GM12878 (cell line): ENCODE results near the gene MAFF. TPM values are rescaled to one million over a fixed set of nuclear protein-coding genes. Genes with fewer than 3 reads are reported as not detected.
A peak's percentile ranks its signal among the peaks of the same experiment; 100 is the strongest.

ENCODE experiments used
- BMI1 ChIP-seq: fragments of 450-650 bp; IDR thresholded peaks from 2 replicates; pipeline ENCODE4 v1.6.1; 2016; ENCODE audit warnings: mild to moderate bottlenecking, moderate library complexity, borderline replicate concordance
- CBX3 ChIP-seq: fragments of 200-600 bp; sonication (generic); IDR thresholded peaks from 2 replicates; pipeline ENCODE4 v1.6.1; 2016; ENCODE audit warnings: low read depth, borderline replicate concordance
- CBX5 ChIP-seq: sonication (generic); IDR thresholded peaks from 2 replicates; pipeline ENCODE4 v1.6.1; 2016; ENCODE audit warnings: low read depth, moderate library complexity, mild to moderate bottlenecking, inconsistent platforms
- CREM ChIP-seq: IDR thresholded peaks from 2 replicates; pipeline ENCODE4 v1.6.1; 2014; ENCODE audit warnings: antibody characterized with exemption, low read depth
- DPF2 ChIP-seq: fragments of 450-650 bp; IDR thresholded peaks from 2 replicates; pipeline ENCODE4 v1.6.1; 2017; ENCODE audit warnings: mild to moderate bottlenecking
- E2F4 ChIP-seq: IDR thresholded peaks from 2 replicates; pipeline ENCODE4 v1.6.1; 2012; ENCODE audit warnings: low read depth, low read length, improper control_type of control experiment
- E4F1 ChIP-seq: fragments of 450-650 bp; IDR thresholded peaks from 2 replicates; pipeline ENCODE4 v1.6.1; 2018; ENCODE audit warnings: borderline replicate concordance, mild to moderate bottlenecking; ENCODE audit not compliant: partially characterized antibody
- EGR1 ChIP-seq, 2 experiments: IDR thresholded peaks; 1 replicate in 1 of 2; 2 replicates in 1 of 2; pipeline ENCODE4 v1.6.1; 2011 to 2012; ENCODE audit warnings: low read depth in 2 of 2, low read length in 2 of 2, borderline replicate concordance in 1 of 2, mild to moderate bottlenecking in 1 of 2, moderate library complexity in 1 of 2
- ETV6 ChIP-seq, 2 experiments: fragments of 450-650 bp in 1 of 2; IDR thresholded peaks in 1 of 2; conservative IDR thresholded peaks in 1 of 2; 2 replicates each; pipeline ENCODE4 v1.6.1; 2014; ENCODE audit warnings: antibody characterized with exemption in 1 of 2, borderline replicate concordance in 1 of 2, low read depth in 1 of 2, mild to moderate bottlenecking in 1 of 2, moderate library complexity in 1 of 2
- FOS ChIP-seq: IDR thresholded peaks from 3 replicates; pipeline ENCODE4 v1.6.1; 2011; ENCODE audit warnings: borderline replicate concordance; ENCODE audit not compliant: insufficient read length; ENCODE audit errors: extremely low read depth
- GABPA ChIP-seq: IDR thresholded peaks from 2 replicates; pipeline ENCODE4 v1.6.1; 2014; ENCODE audit warnings: antibody characterized with exemption, low read depth, mild to moderate bottlenecking, inconsistent platforms
- HDGF ChIP-seq: fragments of 450-650 bp; IDR thresholded peaks from 2 replicates; pipeline ENCODE4 v1.6.1; 2016; ENCODE audit warnings: antibody characterized with exemption
- IKZF2 ChIP-seq, 2 experiments: fragments of 450-650 bp; IDR thresholded peaks; 2 replicates each; pipeline ENCODE4 v1.6.1; 2017; ENCODE audit warnings: mild to moderate bottlenecking in 2 of 2, moderate library complexity in 2 of 2
- KLF5 ChIP-seq: fragments of 450-650 bp; IDR thresholded peaks from 2 replicates; pipeline ENCODE4 v1.6.1; 2014; ENCODE audit warnings: mild to moderate bottlenecking; ENCODE audit not compliant: partially characterized antibody
- MYC ChIP-seq: IDR thresholded peaks from 2 replicates; pipeline ENCODE4 v1.6.1; 2011; ENCODE audit warnings: mild to moderate bottlenecking, low read length, moderate library complexity, inconsistent platforms; ENCODE audit not compliant: insufficient read depth, insufficient replicate concordance, insufficient read length, severe bottlenecking
- NFIC ChIP-seq: IDR thresholded peaks from 2 replicates; pipeline ENCODE4 v1.6.1; 2012; ENCODE audit warnings: low read depth, mild to moderate bottlenecking, inconsistent platforms, low read length, moderate library complexity
- POLR2A ChIP-seq: IDR thresholded peaks from 2 replicates; pipeline ENCODE4 v1.6.1; 2011; ENCODE audit warnings: low read depth, mild to moderate bottlenecking, low read length
- RAD21 ChIP-seq: IDR thresholded peaks from 2 replicates; pipeline ENCODE4 v1.6.1; 2011; ENCODE audit warnings: mild to moderate bottlenecking, low read depth, low read length, moderate library complexity; ENCODE audit not compliant: insufficient read depth
- RCOR1 ChIP-seq: conservative IDR thresholded peaks from 2 replicates; pipeline ENCODE4 v1.6.1; 2012; ENCODE audit warnings: low read depth, low read length, improper control_type of control experiment
- SREBF2 ChIP-seq: IDR thresholded peaks from 2 replicates; pipeline ENCODE4 v1.6.1; 2012; ENCODE audit warnings: mild to moderate bottlenecking, low read length
- YY1 ChIP-seq: IDR thresholded peaks from 2 replicates; pipeline ENCODE4 v1.6.1; 2011; ENCODE audit warnings: low read depth, mild to moderate bottlenecking, low read length
- polyA plus RNA-seq, 11 experiments: library from polyadenylated mRNA; depleted of rRNA in 4 of 11; unstranded in 6 of 11; stranded (reverse) in 5 of 11; fragments of >200 nt; fragmentation: Nextera tagmentation in 4 of 11; fragmentation: Illumina TruSeq in 1 of 11; extraction: Ambion mirVana in 4 of 11; extraction: Trizol in 1 of 11; gene quantifications; 1 replicate in 1 of 11; 2 replicates in 10 of 11; pipeline versions ENCODE4 v1.2.1 to v1.2.3, GENCODE V29; 2011 to 2016; ENCODE audit warnings: inconsistent platforms in 2 of 11, missing spikeins in 2 of 11, low read depth in 1 of 11
- total RNA-seq, 4 experiments: library from RNA; depleted of rRNA in 3 of 4; stranded (reverse); fragments of >200 nt in 3 of 4; fragmentation: Illumina TruSeq in 1 of 4; extraction: Trizol in 1 of 4; gene quantifications; 2 replicates each; pipeline versions ENCODE4 v1.2.1 to v1.2.3, GENCODE V29; 2013 to 2021
- TF ChIP-seq, protein P1 (sequence below): fragments of 450-650 bp; IDR thresholded peaks from 2 replicates; pipeline ENCODE4 v1.6.1; 2014; ENCODE audit warnings: mild to moderate bottlenecking
- TF ChIP-seq, protein P2 (sequence below): IDR thresholded peaks from 2 replicates; pipeline ENCODE4 v1.6.1; 2011; ENCODE audit warnings: mild to moderate bottlenecking, low read depth, low read length, moderate library complexity; ENCODE audit not compliant: insufficient replicate concordance
- TF ChIP-seq, protein P3 (sequence below): IDR thresholded peaks from 2 replicates; pipeline ENCODE4 v1.6.1; 2011; ENCODE audit warnings: low read depth, mild to moderate bottlenecking, low read length, moderate library complexity, borderline replicate concordance; ENCODE audit errors: extremely low read depth

The MAFF gene
- total and polyA plus RNA-seq, 10 of the 15 experiments (the other 5 are each of a cell fraction or from before 2014, with no cell fraction given), result 0.22 to 2.3 (median 0.81) TPM; not detected in 1

- TF ChIP-seq E2F4 (0 out of 2 replicates have a peak, but pooled peaks have one; percentile 56), CBX3 (no peak), NFIC (no peak), HDGF (0 out of 2 replicates have a peak, but pooled peaks have one; percentile 16), CBX5 (no peak), YY1 (peak; percentile 100), EGR1 (IDR thresholded peaks at IDR 0.05; ENCODE audit: borderline replicate concordance in 1 of 2, low read depth in 2 of 2, low read length in 2 of 2) (peak in 1 of 2 experiments; percentile 61; a peak in 1 of 3 replicates), DPF2 (no peak), IKZF2 (IDR thresholded peaks at IDR 0.05) (no peak), MYC (no peak), KLF5 (no peak), FOS (peak; percentile 37), ETV6 (conservative IDR thresholded peaks at IDR 0.05 in 1 of 2, IDR thresholded peaks at IDR 0.05 in 1 of 2; ENCODE audit: borderline replicate concordance in 1 of 2, low read depth in 1 of 2) (no peak), E4F1 (peak; percentile 49), RCOR1 (no peak), RAD21 (no peak), CREM (0 out of 2 replicates have a peak, but pooled peaks have one; percentile 17), GABPA (0 out of 2 replicates have a peak, but pooled peaks have one; percentile 18), POLR2A (peak; percentile 49; the same call in 1 of the 2 replicates), SREBF2 (peak; percentile 67; the same call in 1 of the 2 replicates), BMI1 (no peak)
- TF ChIP-seq, protein P1, sequence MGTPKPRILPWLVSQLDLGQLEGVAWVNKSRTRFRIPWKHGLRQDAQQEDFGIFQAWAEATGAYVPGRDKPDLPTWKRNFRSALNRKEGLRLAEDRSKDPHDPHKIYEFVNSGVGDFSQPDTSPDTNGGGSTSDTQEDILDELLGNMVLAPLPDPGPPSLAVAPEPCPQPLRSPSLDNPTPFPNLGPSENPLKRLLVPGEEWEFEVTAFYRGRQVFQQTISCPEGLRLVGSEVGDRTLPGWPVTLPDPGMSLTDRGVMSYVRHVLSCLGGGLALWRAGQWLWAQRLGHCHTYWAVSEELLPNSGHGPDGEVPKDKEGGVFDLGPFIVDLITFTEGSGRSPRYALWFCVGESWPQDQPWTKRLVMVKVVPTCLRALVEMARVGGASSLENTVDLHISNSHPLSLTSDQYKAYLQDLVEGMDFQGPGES, result peak; percentile 54; the same call in 1 of the 2 replicates
- TF ChIP-seq, protein P2, sequence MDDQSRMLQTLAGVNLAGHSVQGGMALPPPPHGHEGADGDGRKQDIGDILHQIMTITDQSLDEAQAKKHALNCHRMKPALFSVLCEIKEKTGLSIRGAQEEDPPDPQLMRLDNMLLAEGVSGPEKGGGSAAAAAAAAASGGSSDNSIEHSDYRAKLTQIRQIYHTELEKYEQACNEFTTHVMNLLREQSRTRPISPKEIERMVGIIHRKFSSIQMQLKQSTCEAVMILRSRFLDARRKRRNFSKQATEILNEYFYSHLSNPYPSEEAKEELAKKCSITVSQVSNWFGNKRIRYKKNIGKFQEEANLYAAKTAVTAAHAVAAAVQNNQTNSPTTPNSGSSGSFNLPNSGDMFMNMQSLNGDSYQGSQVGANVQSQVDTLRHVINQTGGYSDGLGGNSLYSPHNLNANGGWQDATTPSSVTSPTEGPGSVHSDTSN, result peak; percentile 27
- TF ChIP-seq, protein P3, sequence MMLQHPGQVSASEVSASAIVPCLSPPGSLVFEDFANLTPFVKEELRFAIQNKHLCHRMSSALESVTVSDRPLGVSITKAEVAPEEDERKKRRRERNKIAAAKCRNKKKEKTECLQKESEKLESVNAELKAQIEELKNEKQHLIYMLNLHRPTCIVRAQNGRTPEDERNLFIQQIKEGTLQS, result peak; percentile 86
Observed at GRCh38 chr22:38181453-38182200, 20.2 kb upstream of the MAFF start, which contains the start of gene PLA2G6 (continued).
